GM12878 (cell line): ENCODE measurements around the gene SEMA7A. TPM values are rescaled to one million over a fixed set of nuclear protein-coding genes. Genes with fewer than 3 reads are reported as not detected.

Source experiments
- ATAC-seq: fragments of 200-7000 bp; cut with Tn5 transposase; 3 replicates; pipeline ENCODE4 v1.9.1; 2020; ENCODE audit warnings: mild to moderate bottlenecking, moderate library complexity
- BruUV-seq: library from RNA; stranded (reverse); fragments of 400-500 nt; replicated peaks from 2 replicates; lab custom pipeline; 2021; lab: Mats Ljungman, UMichigan
- CTCF ChIA-PET: fragments of 300-600 bp; sonication (Branson Sonifier 250); formaldehyde crosslinking; extraction: SDS; loops from one replicate; lab custom pipeline; 2021; ENCODE audit warnings: inconsistent platforms; lab: Yijun Ruan, JAX
- POLR2A ChIA-PET: fragments of 350-600 bp; formaldehyde crosslinking; extraction: SDS; loops from one replicate; lab custom pipeline; 2021; ENCODE audit warnings: inconsistent platforms; lab: Charles Lee
- RAD21 ChIA-PET: fragments of 300-600 bp; sonication (Branson Sonifier 250); formaldehyde crosslinking; loops from one replicate; lab custom pipeline; 2023; ENCODE audit warnings: antibody characterized with exemption; ENCODE audit not compliant: unreplicated experiment; lab: Charles Lee
- SMC1A ChIA-PET: fragments of 300-600 bp; sonication (Branson Sonifier 250); formaldehyde crosslinking; loops from one replicate; lab custom pipeline; 2023; ENCODE audit not compliant: unreplicated experiment, uncharacterized antibody; lab: Charles Lee
- DNase-seq: peaks from one replicate; pipeline ENCODE4 v3.0.0-alpha.2; 2011; ENCODE audit warnings: low read depth, low spot score
- FAIRE-seq: peaks from 3 replicates; lab custom pipeline; 2011; peaks lifted over from hg19 to GRCh38; lab: Jason Lieb, UNC
- H2AFZ ChIP-seq: 2 replicates; pipeline ENCODE4 v1.6.0; 2011; ENCODE audit warnings: low read depth, low read length, control low read depth; ENCODE audit not compliant: control insufficient read depth
- H3K27ac ChIP-seq: 2 replicates; pipeline ENCODE4 v1.5.1; 2011; ENCODE audit warnings: control low read depth; ENCODE audit not compliant: control insufficient read depth, insufficient read depth
- H3K27me3 ChIP-seq, 2 experiments: replicated peaks in 1 of 2; 2 replicates each; pipeline versions ENCODE4 v1.6.0 to v1.6.1; 2011; ENCODE audit warnings: low read length in 1 of 2; ENCODE audit not compliant: control insufficient read depth in 2 of 2, insufficient read depth in 2 of 2
- H3K36me3 ChIP-seq, 2 experiments: 2 replicates each; pipeline ENCODE4 v1.5.1; 2011; ENCODE audit warnings: low read length in 1 of 2; ENCODE audit not compliant: control insufficient read depth in 2 of 2, insufficient read depth in 2 of 2
- H3K4me1 ChIP-seq: 2 replicates; pipeline ENCODE4 v1.6.1; 2011; ENCODE audit warnings: mild to moderate bottlenecking, low read length, moderate library complexity, mixed read lengths; ENCODE audit not compliant: control insufficient read depth, insufficient read depth
- H3K4me2 ChIP-seq: 2 replicates; pipeline ENCODE4 v1.6.0; 2011; ENCODE audit warnings: control low read depth; ENCODE audit not compliant: control insufficient read depth, insufficient read depth
- H3K4me3 ChIP-seq: fragments of 200-600 bp; sonication (generic); 2 replicates; pipeline ENCODE4 v1.5.1; 2016
- H3K79me2 ChIP-seq: 2 replicates; pipeline ENCODE4 v1.6.0; 2011; ENCODE audit warnings: low read length; ENCODE audit not compliant: control insufficient read depth, insufficient read depth
- H3K9ac ChIP-seq: 2 replicates; pipeline ENCODE4 v1.8.0; 2011; ENCODE audit warnings: low read length, control low read depth, mixed read lengths; ENCODE audit not compliant: control insufficient read depth, insufficient read depth
- H3K9me3 ChIP-seq: replicated peaks from 3 replicates; pipeline ENCODE4 v1.5.1; 2011; ENCODE audit warnings: mild to moderate bottlenecking, low read length; ENCODE audit not compliant: control insufficient read depth, insufficient read depth
- H4K20me1 ChIP-seq: 2 replicates; pipeline ENCODE4 v1.6.0; 2011; ENCODE audit not compliant: control insufficient read depth, insufficient read depth
- ETV6 ChIP-seq, 2 experiments: fragments of 450-650 bp in 1 of 2; IDR thresholded peaks in 1 of 2; conservative IDR thresholded peaks in 1 of 2; 2 replicates each; pipeline ENCODE4 v1.6.1; 2014; ENCODE audit warnings: antibody characterized with exemption in 1 of 2, borderline replicate concordance in 1 of 2, low read depth in 1 of 2, mild to moderate bottlenecking in 1 of 2, moderate library complexity in 1 of 2
- NR2F1 ChIP-seq: fragments of 450-650 bp; conservative IDR thresholded peaks from 2 replicates; pipeline ENCODE4 v1.6.1; 2017; ENCODE audit warnings: mild to moderate bottlenecking
- PML ChIP-seq: IDR thresholded peaks from 2 replicates; pipeline ENCODE4 v1.6.1; 2012; ENCODE audit warnings: low read length, inconsistent platforms
- POLR2A ChIP-seq: IDR thresholded peaks from 2 replicates; pipeline ENCODE4 v1.6.1; 2011; ENCODE audit warnings: low read depth, mild to moderate bottlenecking, low read length
- SMAD5 ChIP-seq: IDR thresholded peaks from 2 replicates; pipeline ENCODE4 v1.6.1; 2016; ENCODE audit warnings: antibody characterized with exemption, low read depth
- SRF ChIP-seq, 2 experiments: IDR thresholded peaks; 2 replicates each; pipeline ENCODE4 v1.6.1; 2011; ENCODE audit warnings: low read depth in 2 of 2, low read length in 2 of 2, mild to moderate bottlenecking in 1 of 2, moderate library complexity in 1 of 2
- TCF12 ChIP-seq: IDR thresholded peaks from 2 replicates; pipeline ENCODE4 v1.6.1; 2011; ENCODE audit warnings: low read depth, mild to moderate bottlenecking, low read length
- TCF3 ChIP-seq: IDR thresholded peaks from 2 replicates; pipeline ENCODE4 v1.6.1; 2012; ENCODE audit warnings: low read depth, mild to moderate bottlenecking, low read length, borderline replicate concordance; ENCODE audit not compliant: insufficient read depth
- WGBS: methylation state at CpG from one replicate; pipeline ENCODE4 v1.1.6; 2016; ENCODE audit warnings: low lambda C conversion rate; ENCODE audit not compliant: insufficient replicate concordance, insufficient coverage; ENCODE audit errors: missing lambda C conversion rate; 5-methylcytosine and 5-hydroxymethylcytosine counted together
- in situ Hi-C: fragments of 300-500 bp; cut with MboI; formaldehyde crosslinking; loops from 9 replicates; pipeline ENCODE4 v1.14.3; 2018; ENCODE audit warnings: mixed read lengths
- intact Hi-C: fragments of 100-400 bp; cut with micrococcal nuclease; formaldehyde crosslinking; loops from one replicate; pipeline ENCODE4 v1.14.2; 2022; ENCODE audit not compliant: unreplicated experiment
- polyA plus RNA-seq, 11 experiments: library from polyadenylated mRNA; depleted of rRNA in 4 of 11; unstranded in 6 of 11; stranded (reverse) in 5 of 11; fragments of >200 nt; fragmentation: Nextera tagmentation in 4 of 11; fragmentation: Illumina TruSeq in 1 of 11; extraction: Ambion mirVana in 4 of 11; extraction: Trizol in 1 of 11; gene quantifications; 1 replicate in 1 of 11; 2 replicates in 10 of 11; pipeline versions ENCODE4 v1.2.1 to v1.2.3, GENCODE V29; 2011 to 2016; ENCODE audit warnings: inconsistent platforms in 2 of 11, missing spikeins in 2 of 11, low read depth in 1 of 11
- total RNA-seq, 4 experiments: library from RNA; depleted of rRNA in 3 of 4; stranded (reverse); fragments of >200 nt in 3 of 4; fragmentation: Illumina TruSeq in 1 of 4; extraction: Trizol in 1 of 4; gene quantifications; 2 replicates each; pipeline versions ENCODE4 v1.2.1 to v1.2.3, GENCODE V29; 2013 to 2021
- TF ChIP-seq, protein P1 (sequence below): IDR thresholded peaks from 2 replicates; pipeline ENCODE4 v1.6.1; 2011; ENCODE audit warnings: mild to moderate bottlenecking, low read depth, low read length, moderate library complexity; ENCODE audit not compliant: insufficient replicate concordance
- TF ChIP-seq, protein P2 (sequence below): fragments of 450-650 bp; IDR thresholded peaks from 2 replicates; pipeline ENCODE4 v1.6.1; 2016; ENCODE audit warnings: mild to moderate bottlenecking, moderate library complexity, borderline replicate concordance
- TF ChIP-seq, protein P3 (sequence below): fragments of 150-350 bp; IDR thresholded peaks from 2 replicates; pipeline ENCODE4 v1.6.1; 2016; ENCODE audit warnings: low read depth, low read length

Gene SEMA7A
- total and polyA plus RNA-seq, 10 of the 15 experiments (the other 5 are each of a cell fraction or from before 2014, with no cell fraction given): 0.08 to 112 (median 53.5) TPM

DNA sequence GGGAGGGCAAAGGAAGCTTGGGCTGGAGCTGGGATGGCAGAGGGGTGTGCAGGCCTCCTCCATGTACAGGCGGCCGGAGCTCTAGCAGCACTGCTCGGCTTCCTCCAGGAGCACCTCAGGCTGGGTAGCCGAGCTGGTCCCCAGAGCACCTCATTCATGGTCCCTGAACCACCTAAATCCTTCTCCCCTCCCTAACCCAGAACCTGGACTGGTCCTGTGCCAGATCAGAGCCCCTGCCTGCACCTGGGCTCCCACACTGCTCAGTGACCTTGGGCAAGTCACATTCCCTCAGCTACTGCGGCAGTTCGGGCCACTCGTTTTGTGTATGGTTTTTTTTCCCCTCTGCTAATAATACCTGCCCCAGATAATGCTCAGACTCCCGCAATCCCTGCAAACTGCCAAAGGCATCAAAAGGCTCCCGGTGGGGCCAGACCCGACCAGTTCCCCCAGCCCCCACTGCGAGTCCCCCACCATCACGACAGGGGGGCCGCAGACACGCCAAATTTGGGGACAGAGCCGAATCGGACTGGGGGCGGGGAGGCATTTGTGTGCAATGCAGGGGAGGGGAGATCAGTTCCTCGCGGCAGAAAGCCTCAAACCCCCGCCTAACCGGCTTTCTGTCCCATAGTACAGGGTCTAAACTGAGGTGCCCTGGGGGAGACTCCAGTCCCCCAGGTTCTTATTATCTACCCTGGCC lies 1.3 kb downstream of the SEMA7A start (continued):
- TF ChIP-seq SRF (IDR thresholded peaks at IDR 0.05; ENCODE audit: low read depth in 2 of 2, low read length in 2 of 2): 0 out of 4 replicates have a peak, but pooled peaks of 1 of the 2 experiments have one; percentile 22
- TF ChIP-seq, protein P1, sequence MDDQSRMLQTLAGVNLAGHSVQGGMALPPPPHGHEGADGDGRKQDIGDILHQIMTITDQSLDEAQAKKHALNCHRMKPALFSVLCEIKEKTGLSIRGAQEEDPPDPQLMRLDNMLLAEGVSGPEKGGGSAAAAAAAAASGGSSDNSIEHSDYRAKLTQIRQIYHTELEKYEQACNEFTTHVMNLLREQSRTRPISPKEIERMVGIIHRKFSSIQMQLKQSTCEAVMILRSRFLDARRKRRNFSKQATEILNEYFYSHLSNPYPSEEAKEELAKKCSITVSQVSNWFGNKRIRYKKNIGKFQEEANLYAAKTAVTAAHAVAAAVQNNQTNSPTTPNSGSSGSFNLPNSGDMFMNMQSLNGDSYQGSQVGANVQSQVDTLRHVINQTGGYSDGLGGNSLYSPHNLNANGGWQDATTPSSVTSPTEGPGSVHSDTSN: no peak
- no peak for TF ChIP-seq ETV6 (conservative IDR thresholded peaks at IDR 0.05 in 1 of 2, IDR thresholded peaks at IDR 0.05 in 1 of 2; ENCODE audit: borderline replicate concordance in 1 of 2, low read depth in 1 of 2)
- TF ChIP-seq SMAD5: peak; percentile 37; the same call in 1 of the 2 replicates
- TF ChIP-seq, all 136 proteins: peak for 7

DNA sequence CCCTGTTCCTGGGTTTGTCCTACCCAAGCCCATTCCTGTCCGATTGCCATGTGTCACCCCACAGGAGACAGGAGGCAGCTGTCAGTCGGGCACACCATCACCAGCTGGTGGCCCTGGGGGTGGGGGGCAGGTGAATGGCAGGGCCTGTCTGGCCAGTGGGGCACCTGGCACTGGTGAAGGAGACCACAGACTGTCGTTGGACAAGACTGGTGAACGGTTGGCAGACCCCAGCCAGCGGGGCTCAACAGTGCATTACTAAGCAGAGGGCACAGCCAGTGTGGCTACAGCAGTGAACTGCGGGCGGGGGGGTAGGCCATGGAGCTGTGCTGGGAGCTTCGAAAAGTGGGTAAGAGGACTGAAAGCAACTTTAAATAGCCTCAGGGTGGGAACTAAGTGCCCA lies 2.1 kb downstream of the SEMA7A start:
- peaks cover 48% of the 10 kb centered on the region for H3K4me1 ChIP-seq
- CTCF ChIA-PET: interaction anchor here (0.7 to 22.3 kb wide), 5 partner anchors 8 to 55 kb away, joined by 3 to 655 read pairs (median 48); partner anchors contain the start of genes CYP11A1 and UBL7
- TF ChIP-seq, protein P2, sequence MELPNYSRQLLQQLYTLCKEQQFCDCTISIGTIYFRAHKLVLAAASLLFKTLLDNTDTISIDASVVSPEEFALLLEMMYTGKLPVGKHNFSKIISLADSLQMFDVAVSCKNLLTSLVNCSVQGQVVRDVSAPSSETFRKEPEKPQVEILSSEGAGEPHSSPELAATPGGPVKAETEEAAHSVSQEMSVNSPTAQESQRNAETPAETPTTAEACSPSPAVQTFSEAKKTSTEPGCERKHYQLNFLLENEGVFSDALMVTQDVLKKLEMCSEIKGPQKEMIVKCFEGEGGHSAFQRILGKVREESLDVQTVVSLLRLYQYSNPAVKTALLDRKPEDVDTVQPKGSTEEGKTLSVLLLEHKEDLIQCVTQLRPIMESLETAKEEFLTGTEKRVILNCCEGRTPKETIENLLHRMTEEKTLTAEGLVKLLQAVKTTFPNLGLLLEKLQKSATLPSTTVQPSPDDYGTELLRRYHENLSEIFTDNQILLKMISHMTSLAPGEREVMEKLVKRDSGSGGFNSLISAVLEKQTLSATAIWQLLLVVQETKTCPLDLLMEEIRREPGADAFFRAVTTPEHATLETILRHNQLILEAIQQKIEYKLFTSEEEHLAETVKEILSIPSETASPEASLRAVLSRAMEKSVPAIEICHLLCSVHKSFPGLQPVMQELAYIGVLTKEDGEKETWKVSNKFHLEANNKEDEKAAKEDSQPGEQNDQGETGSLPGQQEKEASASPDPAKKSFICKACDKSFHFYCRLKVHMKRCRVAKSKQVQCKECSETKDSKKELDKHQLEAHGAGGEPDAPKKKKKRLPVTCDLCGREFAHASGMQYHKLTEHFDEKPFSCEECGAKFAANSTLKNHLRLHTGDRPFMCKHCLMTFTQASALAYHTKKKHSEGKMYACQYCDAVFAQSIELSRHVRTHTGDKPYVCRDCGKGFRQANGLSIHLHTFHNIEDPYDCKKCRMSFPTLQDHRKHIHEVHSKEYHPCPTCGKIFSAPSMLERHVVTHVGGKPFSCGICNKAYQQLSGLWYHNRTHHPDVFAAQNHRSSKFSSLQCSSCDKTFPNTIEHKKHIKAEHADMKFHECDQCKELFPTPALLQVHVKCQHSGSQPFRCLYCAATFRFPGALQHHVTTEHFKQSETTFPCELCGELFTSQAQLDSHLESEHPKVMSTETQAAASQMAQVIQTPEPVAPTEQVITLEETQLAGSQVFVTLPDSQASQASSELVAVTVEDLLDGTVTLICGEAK: no peak
- TF ChIP-seq, protein P3, sequence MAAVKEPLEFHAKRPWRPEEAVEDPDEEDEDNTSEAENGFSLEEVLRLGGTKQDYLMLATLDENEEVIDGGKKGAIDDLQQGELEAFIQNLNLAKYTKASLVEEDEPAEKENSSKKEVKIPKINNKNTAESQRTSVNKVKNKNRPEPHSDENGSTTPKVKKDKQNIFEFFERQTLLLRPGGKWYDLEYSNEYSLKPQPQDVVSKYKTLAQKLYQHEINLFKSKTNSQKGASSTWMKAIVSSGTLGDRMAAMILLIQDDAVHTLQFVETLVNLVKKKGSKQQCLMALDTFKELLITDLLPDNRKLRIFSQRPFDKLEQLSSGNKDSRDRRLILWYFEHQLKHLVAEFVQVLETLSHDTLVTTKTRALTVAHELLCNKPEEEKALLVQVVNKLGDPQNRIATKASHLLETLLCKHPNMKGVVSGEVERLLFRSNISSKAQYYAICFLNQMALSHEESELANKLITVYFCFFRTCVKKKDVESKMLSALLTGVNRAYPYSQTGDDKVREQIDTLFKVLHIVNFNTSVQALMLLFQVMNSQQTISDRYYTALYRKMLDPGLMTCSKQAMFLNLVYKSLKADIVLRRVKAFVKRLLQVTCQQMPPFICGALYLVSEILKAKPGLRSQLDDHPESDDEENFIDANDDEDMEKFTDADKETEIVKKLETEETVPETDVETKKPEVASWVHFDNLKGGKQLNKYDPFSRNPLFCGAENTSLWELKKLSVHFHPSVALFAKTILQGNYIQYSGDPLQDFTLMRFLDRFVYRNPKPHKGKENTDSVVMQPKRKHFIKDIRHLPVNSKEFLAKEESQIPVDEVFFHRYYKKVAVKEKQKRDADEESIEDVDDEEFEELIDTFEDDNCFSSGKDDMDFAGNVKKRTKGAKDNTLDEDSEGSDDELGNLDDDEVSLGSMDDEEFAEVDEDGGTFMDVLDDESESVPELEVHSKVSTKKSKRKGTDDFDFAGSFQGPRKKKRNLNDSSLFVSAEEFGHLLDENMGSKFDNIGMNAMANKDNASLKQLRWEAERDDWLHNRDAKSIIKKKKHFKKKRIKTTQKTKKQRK: no peak
- TF ChIP-seq TCF3: peak; percentile 96
- TF ChIP-seq POLR2A: 0 out of 2 replicates have a peak, but pooled peaks have one; percentile 26
- peak; percentile 85 for TF ChIP-seq TCF12
- no peak for TF ChIP-seq PML
- no peak for TF ChIP-seq NR2F1

More for the DNA sequence above, 2.1 kb downstream of the SEMA7A start:
- ChIA-PET POLR2A (interaction anchor here (0.6 to 16.6 kb wide), 10 partner anchors 12 to 398 kb away, joined by 3 to 325 read pairs (median 7); no protein-coding TSS in a partner anchor), SMC1A (interaction anchor here (1.0 to 25.4 kb wide), 9 partner anchors 10 to 51 kb away, joined by 3 to 544 read pairs (median 5); no protein-coding TSS in a partner anchor), RAD21 (interaction anchor here (0.7 to 24.4 kb wide), 10 partner anchors 8 to 184 kb away, joined by 3 to 496 read pairs (median 4); partner anchors contain the start of genes CLK3 and UBL7)
- Histone ChIP-seq H3K4me2 (peak overlapping the region; percentile 97), H3K36me3 (peaks cover 8 to 15% of the 10 kb centered on the region in 2 experiments; a peak in 3 of 4 replicates), H4K20me1 (peaks cover 19% of the 10 kb centered on the region), H3K27me3 (no peaks in the 10 kb centered on the region), H3K9ac (peak overlapping the region; percentile 76), H2AFZ (no peak overlapping the region), H3K79me2 (peaks cover 81% of the 10 kb centered on the region), H3K9me3 (no peaks in the 10 kb centered on the region), H3K27ac (peak overlapping the region; percentile 84), H3K4me3 (peak overlapping the region; percentile 98)
- BruUV-seq: no TSS peak
- DNase-seq (no peak), FAIRE-seq (no peak), ATAC-seq (peak; percentile 2; the same call in 2 of the 3 replicates)
- in situ Hi-C loops (no loop called here), intact Hi-C loops (loop anchor here (2.0 to 5.0 kb wide), 3 partner anchors 35 to 186 kb away; partner anchors contain the start of genes ARID3B and CLK3)
- under 1% methylated on average over 8 of the region's 8 CpGs for WGBS
